GM13977 (cell line): ENCODE data around the gene PSMD1.

Experiments used
- DNase-seq: peaks from one replicate; pipeline ENCODE4 v3.0.0; 2012; ENCODE audit warnings: low spot score
- in situ Hi-C: fragments of 300-500 bp; cut with MboI; formaldehyde crosslinking; loops from one replicate; pipeline ENCODE4 v1.12.0; 2022; ENCODE audit warnings: low sequenced_read_pairs, low pct_unique_long_range_greater_than_20kb, mixed read lengths, inconsistent platforms; ENCODE audit not compliant: unreplicated experiment
- TF ChIP-seq, protein P1 (sequence below): IDR thresholded peaks from 2 replicates; pipeline ENCODE4 v1.5.1; 2012; ENCODE audit warnings: mild to moderate bottlenecking, control low read depth; ENCODE audit not compliant: insufficient read depth; ENCODE audit errors: extremely low read depth, missing control alignments

The PSMD1 gene

DNA sequence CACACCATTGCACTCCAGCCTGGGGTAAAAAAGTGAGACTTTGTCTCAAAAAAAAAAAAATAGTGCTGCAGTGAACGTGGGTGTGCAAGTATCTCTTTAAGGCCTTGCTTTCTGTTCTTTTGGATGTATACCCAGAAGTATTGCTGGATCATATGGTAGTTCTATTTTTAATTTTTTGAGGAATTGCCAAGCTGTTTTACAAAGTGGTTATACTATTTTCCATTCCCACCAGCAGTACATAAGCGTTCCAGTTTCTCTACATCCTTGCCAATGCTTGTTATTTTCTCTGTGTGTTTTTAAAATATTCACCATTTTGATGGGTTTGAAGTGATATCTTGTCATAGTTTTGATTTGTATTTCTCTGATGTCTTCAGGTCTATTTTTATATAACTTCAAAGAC is 154.8 kb downstream of the PSMD1 start:
- TF ChIP-seq, protein P1, sequence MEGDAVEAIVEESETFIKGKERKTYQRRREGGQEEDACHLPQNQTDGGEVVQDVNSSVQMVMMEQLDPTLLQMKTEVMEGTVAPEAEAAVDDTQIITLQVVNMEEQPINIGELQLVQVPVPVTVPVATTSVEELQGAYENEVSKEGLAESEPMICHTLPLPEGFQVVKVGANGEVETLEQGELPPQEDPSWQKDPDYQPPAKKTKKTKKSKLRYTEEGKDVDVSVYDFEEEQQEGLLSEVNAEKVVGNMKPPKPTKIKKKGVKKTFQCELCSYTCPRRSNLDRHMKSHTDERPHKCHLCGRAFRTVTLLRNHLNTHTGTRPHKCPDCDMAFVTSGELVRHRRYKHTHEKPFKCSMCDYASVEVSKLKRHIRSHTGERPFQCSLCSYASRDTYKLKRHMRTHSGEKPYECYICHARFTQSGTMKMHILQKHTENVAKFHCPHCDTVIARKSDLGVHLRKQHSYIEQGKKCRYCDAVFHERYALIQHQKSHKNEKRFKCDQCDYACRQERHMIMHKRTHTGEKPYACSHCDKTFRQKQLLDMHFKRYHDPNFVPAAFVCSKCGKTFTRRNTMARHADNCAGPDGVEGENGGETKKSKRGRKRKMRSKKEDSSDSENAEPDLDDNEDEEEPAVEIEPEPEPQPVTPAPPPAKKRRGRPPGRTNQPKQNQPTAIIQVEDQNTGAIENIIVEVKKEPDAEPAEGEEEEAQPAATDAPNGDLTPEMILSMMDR: no peak
- DNase-seq: no peak
- in situ Hi-C loops: no loop called here

- TF ChIP-seq, protein P1: no peak
- no peak for DNase-seq
- in situ Hi-C loops: no loop called here
Observed at GRCh38 chr2:231212329-231212845, 155.7 kb downstream of the PSMD1 start.

DNA sequence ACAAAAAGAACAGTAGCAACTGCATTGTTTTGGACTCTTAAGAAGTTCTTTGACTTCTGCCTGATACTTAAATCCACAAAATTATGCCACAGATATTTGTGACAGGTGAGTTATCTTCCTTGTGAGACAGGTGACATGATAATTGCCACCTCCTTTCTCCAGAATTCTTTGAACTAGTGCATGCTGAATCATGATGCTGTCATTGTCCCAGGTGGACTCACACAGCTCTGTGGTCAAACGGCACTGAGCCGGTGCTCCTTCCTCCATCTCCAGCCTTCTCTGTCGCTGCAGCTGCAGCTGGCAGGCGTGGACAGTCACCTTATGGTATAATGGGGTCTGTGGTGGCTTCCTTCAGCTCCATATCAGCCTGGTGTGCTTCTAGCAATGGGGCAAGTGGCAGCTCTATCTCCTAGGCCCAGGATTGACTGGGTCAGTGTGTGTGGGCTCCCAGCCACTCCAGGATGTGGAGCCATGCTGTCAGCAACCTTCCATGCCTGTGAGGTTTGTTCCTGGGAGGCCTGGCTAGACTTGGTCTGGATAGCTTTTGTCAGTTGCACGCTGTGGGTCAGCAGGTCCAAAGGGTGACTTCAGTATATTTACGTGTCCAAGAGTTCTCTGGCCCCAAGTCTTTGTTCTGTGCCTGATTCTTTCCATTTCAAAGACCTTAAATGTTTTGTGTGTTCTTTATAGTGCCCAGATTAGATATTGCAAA is 157.4 kb downstream of the PSMD1 start:
- TF ChIP-seq, protein P1: no peak
- no peak for DNase-seq
- in situ Hi-C loops: no loop called here

DNA sequence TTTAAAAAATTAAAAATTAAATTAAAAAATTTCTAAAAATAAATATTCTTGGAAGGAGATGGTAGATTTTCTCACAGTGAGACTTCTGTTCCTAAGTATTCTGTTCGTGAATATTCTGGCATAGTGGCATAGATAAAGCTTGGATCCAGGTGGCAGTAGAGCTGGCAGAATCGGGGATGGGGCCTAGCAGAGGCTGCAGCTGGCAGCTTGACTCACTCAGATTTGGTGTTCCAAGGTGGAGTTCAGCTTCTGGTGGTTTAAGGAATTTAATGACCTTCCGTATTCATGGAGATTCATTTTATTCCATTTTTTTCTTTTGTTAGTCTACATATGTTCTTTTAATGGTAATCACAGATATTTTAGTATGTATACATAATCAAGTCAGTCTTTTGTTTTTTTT is 161.7 kb downstream of the PSMD1 start:
- DNase-seq: no peak
- TF ChIP-seq, protein P1: no peak
- in situ Hi-C loops: no loop called here

DNA sequence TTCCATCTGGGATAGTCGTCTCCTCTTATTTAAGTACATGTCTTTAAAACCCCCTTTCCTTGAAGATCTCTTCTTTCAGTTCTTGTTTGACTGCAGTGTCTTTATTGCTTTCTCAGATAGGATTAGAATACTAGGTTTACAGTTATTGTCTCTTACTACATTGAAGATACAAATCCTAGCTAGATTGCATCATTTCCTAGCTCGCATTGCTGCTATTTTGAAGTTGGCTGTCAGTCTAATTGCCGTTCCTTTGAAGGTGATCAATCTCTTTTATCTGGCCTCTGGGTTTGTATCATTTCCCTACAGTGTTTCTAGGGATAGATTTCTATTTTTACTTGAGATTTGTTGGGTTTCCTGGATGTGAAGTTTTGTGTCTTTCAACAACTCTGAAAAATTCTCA is 162.6 kb downstream of the PSMD1 start:
- in situ Hi-C loops: no loop called here
- TF ChIP-seq, protein P1: no peak
- no peak for DNase-seq

DNA sequence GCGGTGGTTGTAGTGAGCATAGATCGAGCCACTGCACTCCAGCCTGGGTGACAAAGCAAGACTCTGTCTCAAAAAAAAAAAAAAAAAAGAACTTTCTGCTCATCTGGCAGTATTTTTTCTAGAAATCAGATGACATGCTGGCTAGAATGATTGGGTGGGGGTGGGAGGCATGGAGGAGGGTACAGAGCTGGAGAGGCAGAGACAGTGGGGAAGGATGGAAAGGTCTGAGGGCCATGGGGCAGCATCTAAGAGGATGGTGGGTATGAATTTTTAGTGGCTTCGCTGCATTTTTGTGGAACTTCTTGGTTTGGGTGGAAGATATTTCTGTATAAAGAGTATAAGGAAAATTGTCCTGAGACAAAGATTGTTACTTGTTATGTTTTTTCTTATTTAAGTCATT is 165.1 kb downstream of the PSMD1 start:
- TF ChIP-seq, protein P1: no peak
- in situ Hi-C loops: no loop called here
- DNase-seq: no peak
